Stimulated activated CD8-positive, alpha-beta memory T cell treated with anti-CD3 and anti-CD28 coated beads, Interleukin-7, amount 100 ng/mL, for 1 hour (primary cell): Measurements from ENCODE around the gene CDY2B.
"Not testable (repeated sequence)": the region's sequence is repeated elsewhere in the genome, so short reads cannot be mapped to it uniquely, and the experiment has no call there.

ENCODE experiments used
- DNase-seq, 2 donors: peaks; one replicate each; pipeline ENCODE4 v3.0.0-alpha.2; 2020; ENCODE audit warnings: low read depth in 2 of 2

Gene CDY2B, protein sequence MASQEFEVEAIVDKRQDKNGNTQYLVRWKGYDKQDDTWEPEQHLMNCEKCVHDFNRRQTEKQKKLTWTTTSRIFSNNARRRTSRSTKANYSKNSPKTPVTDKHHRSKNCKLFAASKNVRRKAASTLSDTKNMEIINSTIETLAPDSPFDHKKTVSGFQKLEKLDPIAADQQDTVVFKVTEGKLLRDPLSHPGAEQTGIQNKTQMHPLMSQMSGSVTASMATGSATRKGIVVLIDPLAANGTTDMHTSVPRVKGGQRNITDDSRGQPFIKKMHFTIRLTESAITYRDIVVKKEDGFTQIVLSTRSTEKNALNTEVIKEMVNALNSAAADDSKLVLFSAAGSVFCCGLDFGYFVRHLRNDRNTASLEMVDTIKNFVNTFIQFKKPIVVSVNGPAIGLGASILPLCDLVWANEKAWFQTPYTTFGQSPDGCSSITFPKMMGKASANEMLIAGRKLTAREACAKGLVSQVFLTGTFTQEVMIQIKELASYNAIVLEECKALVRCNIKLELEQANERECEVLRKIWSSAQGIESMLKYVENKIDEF

GRCh38 chrY:17880120-17880519, at the start of gene CDY2B:
Gene CDY2B, minus strand, starts transcription at chrY:17880220. Its CDS starts 328 bp downstream, at chrY:17879892.
- not testable (repeated sequence) for DNase-seq

- DNase-seq: not testable (repeated sequence)
Measured at GRCh38 chrY:17908009-17908408, 28.0 kb upstream of the CDY2B start.

DNA sequence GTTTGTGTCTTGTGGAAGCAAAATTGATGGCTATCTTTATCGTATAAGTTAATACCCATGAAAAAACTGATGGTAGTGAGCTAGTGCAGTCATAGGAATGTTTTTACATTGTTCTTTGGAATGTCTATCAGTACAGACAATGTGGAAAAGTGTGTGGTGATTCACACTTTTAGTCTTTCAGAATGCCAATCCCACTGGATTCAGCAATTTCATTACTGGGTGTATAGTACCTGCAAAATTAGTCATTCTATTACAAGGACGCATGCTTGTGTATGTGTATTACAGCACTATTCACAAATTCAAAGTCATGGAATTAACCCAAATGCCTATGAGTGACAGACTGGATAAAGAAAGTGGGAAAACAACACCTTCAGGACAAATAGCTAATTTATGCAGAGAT, 27.3 kb upstream of the CDY2B start:
- not testable (repeated sequence) for DNase-seq

DNA sequence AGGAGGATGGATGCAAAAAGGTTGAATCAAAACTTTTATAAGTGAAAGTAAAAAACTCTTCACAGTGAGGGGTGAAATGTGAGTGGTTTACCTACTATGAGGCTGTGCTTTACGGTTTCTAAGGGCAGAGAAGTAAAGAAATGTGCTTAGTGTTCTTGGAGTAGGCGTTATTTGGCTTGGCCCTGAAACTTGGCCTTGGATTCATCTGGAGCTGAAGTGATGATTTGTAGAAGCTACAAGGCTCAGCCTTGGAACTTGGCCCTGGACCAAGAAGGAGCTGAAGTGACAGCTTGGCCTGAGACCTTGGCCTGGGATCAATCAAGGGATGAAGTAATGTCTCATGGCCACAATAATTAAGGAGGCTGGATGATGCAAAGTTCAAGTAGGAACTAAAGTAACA, 1.7 kb upstream of the CDY2B start:
- DNase-seq: not testable (repeated sequence)

- not testable (repeated sequence) for DNase-seq
Measured at GRCh38 chrY:17876767-17877166, 3.3 kb downstream of the CDY2B start.

DNA sequence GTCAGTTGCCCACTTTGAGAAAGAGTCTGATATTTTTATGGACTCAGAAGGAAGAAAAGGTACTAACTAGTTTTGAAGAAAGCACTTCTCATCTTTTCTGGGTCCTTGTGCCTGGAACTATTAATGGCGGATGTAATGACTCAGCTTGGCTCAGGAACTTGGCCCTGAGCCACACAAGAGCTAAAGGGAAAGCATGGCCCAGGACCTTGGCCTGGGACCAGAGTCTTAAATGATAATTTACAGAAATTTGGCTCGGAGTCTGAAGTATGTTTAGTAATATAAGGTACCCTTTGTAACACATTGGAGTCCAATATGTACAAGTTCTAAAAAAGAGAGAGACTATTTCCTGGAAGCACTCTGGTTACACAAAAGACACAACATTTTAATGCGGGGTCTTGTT, 4.6 kb downstream of the CDY2B start:
- DNase-seq: not testable (repeated sequence)

DNA sequence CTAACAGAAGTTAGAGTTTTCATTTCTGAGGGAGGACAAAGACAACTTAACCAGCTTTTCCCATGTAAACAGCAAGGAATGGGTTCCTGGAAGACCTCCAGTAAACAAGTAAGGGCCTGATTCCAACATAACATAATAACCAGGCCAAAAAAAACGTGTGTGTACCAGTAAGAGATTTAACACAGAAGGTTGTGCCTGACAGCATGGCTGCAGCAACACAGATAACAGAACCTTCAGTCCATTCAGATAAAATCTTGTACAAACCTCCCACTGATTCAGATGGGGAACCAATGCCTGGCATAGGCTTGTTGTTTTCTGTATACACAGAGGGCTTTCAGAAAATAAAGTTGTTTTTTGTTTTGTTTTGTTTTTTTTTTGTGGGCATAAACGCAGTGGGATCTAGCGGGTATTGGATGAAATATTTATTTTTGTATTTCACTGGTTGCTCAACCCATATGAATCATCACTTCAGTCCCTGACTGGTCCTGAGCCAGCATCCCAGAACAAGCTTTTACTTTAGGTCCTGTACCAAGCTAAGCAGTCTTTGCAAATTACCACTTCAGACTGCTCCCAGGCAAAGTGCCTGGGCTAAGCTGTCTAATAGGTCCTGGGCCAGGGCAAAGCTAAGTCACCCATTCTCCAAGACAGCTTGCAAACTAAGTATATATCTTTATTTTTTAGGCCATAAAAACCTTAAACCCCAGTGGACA, 8.7 kb downstream of the CDY2B start:
- not testable (repeated sequence) for DNase-seq

- not testable (repeated sequence) for DNase-seq
Measured at GRCh38 chrY:17870737-17871136, 9.3 kb downstream of the CDY2B start.

GRCh38 chrY:17867850-17868249, 12.2 kb downstream of the CDY2B start:
- not testable (repeated sequence) for DNase-seq

- DNase-seq: not testable (repeated sequence)
Measured at GRCh38 chrY:17860634-17861033, 19.4 kb downstream of the CDY2B start.

DNA sequence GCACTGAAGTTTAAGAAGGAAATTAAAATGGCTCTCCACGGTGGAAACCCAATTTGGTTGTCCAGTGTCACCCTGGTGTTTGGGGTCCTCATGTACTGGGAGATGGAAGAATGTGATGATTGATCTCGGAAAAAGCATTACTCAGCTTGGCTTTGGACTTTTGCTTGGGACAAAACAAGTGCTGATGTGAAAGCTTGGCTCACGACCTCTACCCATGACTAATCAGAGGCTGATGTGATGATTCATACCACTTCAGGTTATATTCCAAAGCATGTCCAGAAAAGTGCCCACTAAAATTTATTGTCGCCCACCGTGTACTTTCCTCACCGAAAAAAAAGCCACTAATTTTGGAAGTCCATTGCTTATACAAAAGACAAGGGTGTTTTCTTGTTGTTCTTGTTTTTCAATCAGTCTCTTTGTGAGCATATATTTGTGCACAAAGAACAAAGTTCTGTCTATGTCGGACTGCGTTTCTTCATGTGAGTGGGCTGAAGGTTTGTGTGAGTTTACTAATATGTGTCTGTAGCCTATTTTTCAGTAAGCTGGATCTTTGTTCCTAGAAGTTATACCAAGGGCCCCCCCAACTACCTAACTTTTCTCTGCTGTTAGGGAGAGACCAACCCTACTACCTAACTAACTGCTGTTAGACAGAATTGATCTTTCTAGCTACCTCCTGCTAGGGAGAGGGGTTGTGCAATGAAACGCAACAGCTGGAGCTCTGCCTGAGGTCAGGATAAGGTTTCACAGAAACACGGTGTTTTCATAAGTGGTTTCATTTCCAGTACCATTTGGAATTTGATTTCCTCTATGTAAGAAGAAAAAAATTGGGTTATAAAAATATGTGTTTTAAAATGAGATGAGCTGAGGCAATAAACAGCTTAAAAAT, 22.8 kb downstream of the CDY2B start:
- not testable (repeated sequence) for DNase-seq

- not testable (repeated sequence) for DNase-seq
Measured at GRCh38 chrY:17856508-17856907, 23.5 kb downstream of the CDY2B start.

GRCh38 chrY:17849131-17849530, 30.9 kb downstream of the CDY2B start:
- DNase-seq: not testable (repeated sequence)

DNA sequence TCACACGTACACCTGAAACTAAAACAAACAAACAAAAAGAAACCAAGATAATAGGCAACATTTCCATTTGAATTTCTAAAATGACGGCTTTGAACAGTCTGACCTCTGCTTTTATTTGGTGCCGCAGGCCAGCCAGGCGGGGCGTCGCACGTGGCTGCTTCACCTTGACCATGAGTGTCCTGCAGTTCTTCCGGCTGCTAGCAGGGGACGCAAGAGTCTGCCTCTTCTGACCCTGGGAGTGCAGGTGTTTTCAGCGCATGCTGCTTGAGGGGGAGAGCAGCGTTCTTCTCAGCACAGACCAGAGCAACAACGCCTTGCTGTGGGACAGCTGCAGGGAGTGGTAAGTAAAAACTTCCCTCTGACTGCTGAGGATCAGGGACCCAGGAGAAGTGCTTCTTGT, 47.9 kb downstream of the CDY2B start:
- DNase-seq: not testable (repeated sequence)
